Measurements from ENCODE around the gene CNTFR. TPM values are rescaled to one million over a fixed set of nuclear protein-coding genes. Genes with fewer than 3 reads are reported as not detected.

The CNTFR gene
- total RNA-seq, 2 donors from 2014 or later, result 21.3 to 45.3 TPM

- ATAC-seq, result no peak
- intact Hi-C loops (cut with DNase I), result loop anchor here in 1 of 2 donors (10.0 kb wide), 1 partner anchor 171 kb away; no protein-coding TSS in a partner anchor
These were observed 84.0 kb downstream of the CNTFR start for GRCh38 chr9:34505370-34506120.

GRCh38 chr9:34503406-34503805, 86.1 kb downstream of the CNTFR start:
- DNase-seq, result no peak
- no peak for ATAC-seq
- intact Hi-C loops (cut with DNase I), result loop anchor here (5.0 to 10.0 kb wide), 3 partner anchors 89 to 169 kb away; no protein-coding TSS in a partner anchor

More at GRCh38 chr9:34505370-34506120, 84.0 kb downstream of the CNTFR start:
- DNase-seq, result no peak

- ATAC-seq (no peak), DNase-seq (no peak)
- intact Hi-C loops (cut with DNase I), result loop anchor here (5.0 to 10.0 kb wide), 3 partner anchors 89 to 168 kb away; no protein-coding TSS in a partner anchor
These were observed 86.6 kb downstream of the CNTFR start for GRCh38 chr9:34502891-34503290.

- intact Hi-C loops (cut with DNase I), result loop anchor here (5.0 to 10.0 kb wide), 3 partner anchors 90 to 168 kb away; no protein-coding TSS in a partner anchor
- no peak for ATAC-seq
- no peak for DNase-seq
These were observed 87.1 kb downstream of the CNTFR start for GRCh38 chr9:34502471-34502870.

- DNase-seq (peak; percentile 72), ATAC-seq (peak; percentile 85 to 86)
- intact Hi-C loops (cut with DNase I), result loop anchor here (2.0 to 10.0 kb wide), 4 partner anchors 90 to 167 kb away; no protein-coding TSS in a partner anchor
These were observed 87.6 kb downstream of the CNTFR start for GRCh38 chr9:34501889-34502425.

Other genes with a start within 250 kb of the CNTFR start
- 1 to 10 TPM; 5.5 to 6.0 TPM for gene MYORG, start 212.8 kb downstream of the CNTFR start, total RNA-seq
- gene FAM219A, start 131.2 kb downstream of the CNTFR start, total RNA-seq, result 10 to 100 TPM; 22.7 to 27.9 TPM
- under 1 TPM in 1 of 2 donors, not detected in 1; 0.29 TPM for gene DNAI1, start 130.9 kb downstream of the CNTFR start, total RNA-seq
- under 1 TPM; 0.56 to 0.60 TPM for gene ENHO, start 66.7 kb downstream of the CNTFR start, total RNA-seq
- gene RPP25L, start 22.4 kb upstream of the CNTFR start, total RNA-seq, result 10 to 100 TPM; 20.8 to 27.8 TPM
- gene DCTN3, start 30.8 kb upstream of the CNTFR start, total RNA-seq, result 100 to 1,000 TPM in 1 of 2 donors, 10 to 100 TPM in 1; 93.6 to 109 TPM
- gene ARID3C, start 39.3 kb upstream of the CNTFR start, total RNA-seq, result not detected
- 10 to 100 TPM; 31.8 to 33.3 TPM for gene SIGMAR1, start 48.1 kb upstream of the CNTFR start, total RNA-seq
- 10 to 100 TPM; 36.9 to 37.9 TPM for gene GALT, start 57.0 kb upstream of the CNTFR start, total RNA-seq
- gene IL11RA, start 62.5 kb upstream of the CNTFR start, total RNA-seq, result 10 to 100 TPM; 38.3 to 51.0 TPM
- not detected for gene CCL27, start 72.9 kb upstream of the CNTFR start, total RNA-seq
- 10 to 100 TPM in 1 of 2 donors, 1 to 10 TPM in 1; 8.0 to 13.4 TPM for gene CCL19, start 101.6 kb upstream of the CNTFR start, total RNA-seq
- 10 to 100 TPM; 19.0 to 65.3 TPM for gene CCL21, start 120.4 kb upstream of the CNTFR start, total RNA-seq